D721Med (cell line): ENCODE measurements around the gene DBN1.
A peak's percentile ranks its signal among the peaks of the same experiment; 100 is the strongest.

ENCODE experiments used
- DNase-seq: peaks from one replicate; pipeline ENCODE4 v3.0.0; 2011; ENCODE audit warnings: low spot score; ENCODE audit not compliant: insufficient read length
- FAIRE-seq: peaks from 2 replicates; lab custom pipeline; 2011; peaks lifted over from hg19 to GRCh38; lab: Jason Lieb, UNC
- CTCF ChIP-seq: IDR thresholded peaks from 2 replicates; pipeline ENCODE4 v1.5.1; 2012; ENCODE audit warnings: mild to moderate bottlenecking, control low read depth; ENCODE audit not compliant: insufficient read depth; ENCODE audit errors: missing control alignments

Gene DBN1

DNA sequence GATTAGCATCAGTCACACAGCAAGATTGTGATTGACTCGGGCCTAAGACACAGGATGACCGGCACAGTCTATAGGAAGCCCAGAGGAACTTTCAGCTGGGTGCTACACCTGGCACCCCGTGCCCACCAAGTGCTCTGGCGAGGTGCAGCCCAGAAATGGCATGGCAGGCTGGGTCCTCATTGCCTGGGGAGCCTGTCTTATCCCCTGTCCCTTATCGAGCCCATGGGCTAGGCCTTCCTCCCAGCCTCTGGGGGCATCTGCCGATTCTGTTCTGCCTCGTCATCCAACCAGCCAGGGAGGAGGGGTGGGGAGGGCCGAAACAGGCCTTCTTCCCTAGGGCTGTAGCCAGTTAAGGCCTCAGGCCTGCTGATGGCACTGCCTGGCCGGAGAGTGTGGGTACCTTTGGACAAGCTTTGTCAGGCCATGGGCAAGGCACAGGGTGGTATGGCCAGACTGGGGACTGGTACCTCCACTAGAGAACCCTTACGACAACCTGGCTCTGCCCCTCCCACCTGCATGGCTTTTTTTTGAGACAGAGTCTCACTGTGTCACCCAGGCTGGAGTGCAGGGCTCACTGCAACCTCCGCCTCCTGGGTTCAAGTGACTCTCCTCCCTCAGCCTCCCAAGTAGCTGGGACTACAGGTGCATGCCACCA is 45.4 kb downstream of the DBN1 start:
- FAIRE-seq (no peak), DNase-seq (no peak)
- no peak for TF ChIP-seq CTCF

DNA sequence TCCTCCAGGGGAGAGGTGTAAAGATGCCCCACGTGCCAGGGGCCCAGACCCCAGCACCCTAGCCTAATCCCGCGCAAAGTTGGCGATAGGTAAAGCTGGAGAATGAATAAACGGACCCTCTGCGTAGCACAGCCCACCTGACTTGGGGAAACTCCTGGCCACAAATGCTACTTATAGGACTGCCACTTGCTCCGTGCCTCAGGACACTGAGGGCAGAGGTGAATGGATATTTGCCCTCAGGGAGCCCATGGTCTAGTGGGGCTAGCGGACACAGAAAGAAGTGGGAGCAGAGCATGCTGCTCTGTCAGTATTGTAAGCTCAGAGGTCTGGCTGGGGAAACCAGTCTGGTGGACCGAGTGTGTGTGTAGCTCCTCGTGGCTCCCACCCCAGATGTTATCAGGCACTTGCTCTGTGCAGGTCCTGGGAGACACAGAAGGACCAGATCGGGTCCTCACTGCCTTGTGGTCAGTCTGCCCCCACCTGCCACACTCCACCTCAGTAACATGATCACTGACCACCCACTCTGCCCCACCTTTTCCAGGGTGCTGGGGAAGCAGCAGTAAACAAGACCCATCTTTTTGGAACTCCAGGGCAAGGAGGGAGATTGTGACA is 46.1 kb downstream of the DBN1 start:
- TF ChIP-seq CTCF: no peak
- FAIRE-seq: no peak
- no peak for DNase-seq

DNA sequence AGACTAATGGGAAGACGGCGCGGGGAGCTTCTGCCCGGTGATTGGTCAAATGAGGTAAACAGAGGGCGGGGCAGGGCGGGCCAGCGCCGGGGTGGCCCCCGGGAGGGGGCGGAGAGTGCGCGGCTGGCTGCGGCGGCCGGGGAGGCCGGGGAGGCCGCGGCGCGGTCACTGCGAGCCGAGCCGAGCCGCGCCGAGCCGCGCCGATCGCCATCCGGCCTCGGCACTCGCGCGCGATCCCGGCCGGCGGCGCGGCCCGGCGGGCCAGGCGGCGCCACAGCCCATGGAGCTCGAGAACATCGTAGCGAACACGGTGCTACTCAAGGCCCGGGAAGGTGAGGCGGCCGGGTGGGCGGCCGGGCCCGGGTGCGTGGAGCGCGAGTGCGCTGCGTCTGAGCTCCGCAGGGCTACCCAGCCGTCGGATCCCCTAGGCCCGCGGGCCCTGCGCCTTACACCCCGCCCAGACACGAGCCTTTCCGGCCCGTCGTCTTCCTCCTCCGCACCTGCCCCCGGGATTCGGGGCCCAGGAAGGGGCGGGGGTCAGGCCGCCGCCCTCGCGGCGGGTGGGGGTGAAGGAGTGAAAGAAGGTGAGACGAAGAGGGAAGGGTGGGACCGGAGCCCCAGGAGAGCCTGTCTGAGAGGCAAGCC is 46.7 kb downstream of the DBN1 start, which contains the start of gene GRK6:
Gene GRK6 (plus strand): TSS at position 111 of the 645 bp plus-strand sequence. CDS start 170 bp downstream, at position 281.
- no peak for FAIRE-seq

GRCh38 chr5:177425801-177426565 is 47.5 kb downstream of the DBN1 start:
- no peak for FAIRE-seq

More for the DNA sequence above, 46.7 kb downstream of the DBN1 start, which contains the start of gene GRK6:
- DNase-seq: peak; percentile 99
- TF ChIP-seq CTCF: no peak

GRCh38 chr5:177425196-177425800 is 48.1 kb downstream of the DBN1 start:
- DNase-seq (no peak), FAIRE-seq (no peak)
- TF ChIP-seq CTCF: no peak

More at GRCh38 chr5:177425801-177426565, 47.5 kb downstream of the DBN1 start:
- DNase-seq: peak; percentile 70
- no peak for TF ChIP-seq CTCF

DNA sequence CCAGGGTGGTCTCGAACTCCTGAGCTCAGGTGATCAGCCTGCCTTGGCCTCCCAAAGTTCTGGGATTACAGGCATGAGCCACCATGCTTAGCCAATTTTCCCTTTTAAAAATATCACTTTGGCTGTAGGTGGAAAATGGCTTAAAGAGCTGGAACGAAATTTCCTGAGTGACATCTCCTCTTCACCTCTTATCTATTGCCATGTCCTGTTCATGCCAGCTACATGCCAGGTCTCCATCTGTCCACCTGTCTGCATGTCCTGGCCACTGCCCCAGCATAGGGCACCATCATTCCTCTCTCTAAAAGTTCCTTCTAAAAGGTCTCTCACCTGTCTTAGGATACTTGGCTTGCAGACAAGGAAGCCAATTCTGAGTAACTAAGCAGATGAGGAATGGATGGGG is 49.8 kb downstream of the DBN1 start:
- FAIRE-seq (no peak), DNase-seq (no peak)
- no peak for TF ChIP-seq CTCF
